ENCODE measurements around the gene SH3RF1.

GRCh38 chr4:169205075-169205743 is 65.5 kb downstream of the SH3RF1 start:
- TF ChIP-seq, protein P1, sequence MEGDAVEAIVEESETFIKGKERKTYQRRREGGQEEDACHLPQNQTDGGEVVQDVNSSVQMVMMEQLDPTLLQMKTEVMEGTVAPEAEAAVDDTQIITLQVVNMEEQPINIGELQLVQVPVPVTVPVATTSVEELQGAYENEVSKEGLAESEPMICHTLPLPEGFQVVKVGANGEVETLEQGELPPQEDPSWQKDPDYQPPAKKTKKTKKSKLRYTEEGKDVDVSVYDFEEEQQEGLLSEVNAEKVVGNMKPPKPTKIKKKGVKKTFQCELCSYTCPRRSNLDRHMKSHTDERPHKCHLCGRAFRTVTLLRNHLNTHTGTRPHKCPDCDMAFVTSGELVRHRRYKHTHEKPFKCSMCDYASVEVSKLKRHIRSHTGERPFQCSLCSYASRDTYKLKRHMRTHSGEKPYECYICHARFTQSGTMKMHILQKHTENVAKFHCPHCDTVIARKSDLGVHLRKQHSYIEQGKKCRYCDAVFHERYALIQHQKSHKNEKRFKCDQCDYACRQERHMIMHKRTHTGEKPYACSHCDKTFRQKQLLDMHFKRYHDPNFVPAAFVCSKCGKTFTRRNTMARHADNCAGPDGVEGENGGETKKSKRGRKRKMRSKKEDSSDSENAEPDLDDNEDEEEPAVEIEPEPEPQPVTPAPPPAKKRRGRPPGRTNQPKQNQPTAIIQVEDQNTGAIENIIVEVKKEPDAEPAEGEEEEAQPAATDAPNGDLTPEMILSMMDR (IDR thresholded peaks at IDR 0.05; ENCODE audit: low read depth, low read length): no peak
- TF ChIP-seq EZH2phosphoT487 (IDR thresholded peaks at IDR 0.05; ENCODE audit: low read depth): no peak
